ENCODE data around the gene FBXL22. TPM values are rescaled to one million over a fixed set of nuclear protein-coding genes. Genes with fewer than 3 reads are reported as not detected.

The FBXL22 gene
- total and polyA plus RNA-seq, 2 donors from 2014 or later, result 1.2 to 4.7 TPM

- peaks cover 0 to 3% (median 1%) of the 10 kb centered on the region in 3 donors for H3K36me3 ChIP-seq (ENCODE audit: control insufficient read depth in 2 of 3, insufficient read depth in 3 of 3, low read length in 3 of 3)
- H3K9ac ChIP-seq (ENCODE audit: low read length in 3 of 3), result no peak overlapping the region
- intact Hi-C loops (cut with DNase I), result no loop called here
- no peak overlapping the region for H3K27ac ChIP-seq (ENCODE audit: low read depth in 2 of 2, low read length in 2 of 2)
- DNase-seq (no peak), FAIRE-seq (no peak)
- no peak overlapping the region for H3K4me3 ChIP-seq (ENCODE audit: low read length in 3 of 3)
- H3K9me3 ChIP-seq (ENCODE audit: control insufficient read depth in 2 of 3, insufficient read depth in 1 of 3, low read length in 3 of 3), result no peaks in the 10 kb centered on the region
- no peaks in the 10 kb centered on the region for H3K27me3 ChIP-seq (ENCODE audit: control insufficient read depth, insufficient read depth, low read length)
- TF ChIP-seq CTCF (IDR thresholded peaks at IDR 0.05; ENCODE audit: borderline replicate concordance, extremely low read depth, insufficient read depth), result no peak
- peaks cover 0 to 37% (median 26%) of the 10 kb centered on the region in 3 donors for H3K4me1 ChIP-seq (ENCODE audit: control insufficient read depth in 2 of 3, insufficient read depth in 2 of 3, low read depth in 1 of 3, low read length in 3 of 3)
Measured at GRCh38 chr15:63602595-63602994, 5.4 kb downstream of the FBXL22 start.

DNA sequence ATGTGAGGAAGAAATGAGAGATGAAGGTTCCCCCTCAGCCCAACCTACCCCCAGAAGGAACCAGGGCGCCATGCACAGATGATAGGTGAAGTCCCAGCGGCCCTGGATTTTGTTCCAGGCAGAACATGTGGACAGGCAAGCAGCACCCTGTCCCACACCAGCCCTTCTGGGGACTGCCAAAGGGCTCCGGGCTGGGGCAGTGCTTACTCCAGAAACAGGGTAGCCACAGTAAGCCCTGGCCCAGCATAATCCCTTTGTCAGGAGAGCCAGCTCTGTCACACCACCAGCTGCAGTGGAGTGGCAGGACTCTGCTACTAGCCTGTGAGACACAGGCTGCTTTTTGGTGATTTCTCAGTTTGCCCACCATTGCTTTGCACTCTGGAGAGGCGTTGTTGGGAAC, 6.3 kb downstream of the FBXL22 start:
- no peaks in the 10 kb centered on the region for H3K9me3 ChIP-seq (ENCODE audit: control insufficient read depth in 2 of 3, insufficient read depth in 1 of 3, low read length in 3 of 3)
- FAIRE-seq (no peak), DNase-seq (no peak)
- no peak overlapping the region for H3K4me3 ChIP-seq (ENCODE audit: low read length in 3 of 3)
- no peak overlapping the region for H3K27ac ChIP-seq (ENCODE audit: low read depth in 2 of 2, low read length in 2 of 2)
- intact Hi-C loops (cut with DNase I), result no loop called here
- peaks cover 3 to 11% (median 6%) of the 10 kb centered on the region in 3 donors for H3K36me3 ChIP-seq (ENCODE audit: control insufficient read depth in 2 of 3, insufficient read depth in 3 of 3, low read length in 3 of 3)
- H3K9ac ChIP-seq (ENCODE audit: low read length in 3 of 3), result no peak overlapping the region
- no peaks in the 10 kb centered on the region for H3K27me3 ChIP-seq (ENCODE audit: control insufficient read depth, insufficient read depth, low read length)
- peaks cover 0 to 29% (median 19%) of the 10 kb centered on the region in 3 donors for H3K4me1 ChIP-seq (ENCODE audit: control insufficient read depth in 2 of 3, insufficient read depth in 2 of 3, low read depth in 1 of 3, low read length in 3 of 3)
- no peak for TF ChIP-seq CTCF (IDR thresholded peaks at IDR 0.05; ENCODE audit: borderline replicate concordance, extremely low read depth, insufficient read depth)

- H3K9ac ChIP-seq (ENCODE audit: low read length in 3 of 3), result no peak overlapping the region
- H3K4me1 ChIP-seq (ENCODE audit: control insufficient read depth in 2 of 3, insufficient read depth in 2 of 3, low read depth in 1 of 3, low read length in 3 of 3), result peaks cover 0 to 21% (median 15%) of the 10 kb centered on the region in 3 donors
- no peak overlapping the region for H3K27ac ChIP-seq (ENCODE audit: low read depth in 2 of 2, low read length in 2 of 2)
- H3K4me3 ChIP-seq (ENCODE audit: low read length in 3 of 3), result no peak overlapping the region
- peaks cover 3 to 16% (median 7%) of the 10 kb centered on the region in 3 donors for H3K36me3 ChIP-seq (ENCODE audit: control insufficient read depth in 2 of 3, insufficient read depth in 3 of 3, low read length in 3 of 3)
- H3K27me3 ChIP-seq (ENCODE audit: control insufficient read depth, insufficient read depth, low read length), result no peaks in the 10 kb centered on the region
- FAIRE-seq (no peak), DNase-seq (no peak)
- intact Hi-C loops (cut with DNase I), result no loop called here
- H3K9me3 ChIP-seq (ENCODE audit: control insufficient read depth in 2 of 3, insufficient read depth in 1 of 3, low read length in 3 of 3), result no peaks in the 10 kb centered on the region
- no peak for TF ChIP-seq CTCF (IDR thresholded peaks at IDR 0.05; ENCODE audit: borderline replicate concordance, extremely low read depth, insufficient read depth)
Measured at GRCh38 chr15:63604281-63604680, 7.1 kb downstream of the FBXL22 start.

GRCh38 chr15:63605036-63605435, 7.8 kb downstream of the FBXL22 start:
- Histone ChIP-seq H3K27ac (ENCODE audit: low read depth in 2 of 2, low read length in 2 of 2) (no peak overlapping the region), H3K9ac (ENCODE audit: low read length in 3 of 3) (no peak overlapping the region), H3K27me3 (ENCODE audit: control insufficient read depth, insufficient read depth, low read length) (no peaks in the 10 kb centered on the region), H3K9me3 (ENCODE audit: control insufficient read depth in 2 of 3, insufficient read depth in 1 of 3, low read length in 3 of 3) (no peaks in the 10 kb centered on the region), H3K4me1 (ENCODE audit: control insufficient read depth in 2 of 3, insufficient read depth in 2 of 3, low read depth in 1 of 3, low read length in 3 of 3) (peaks cover 0 to 15% (median 13%) of the 10 kb centered on the region in 3 donors), H3K4me3 (ENCODE audit: low read length in 3 of 3) (no peak overlapping the region), H3K36me3 (ENCODE audit: control insufficient read depth in 2 of 3, insufficient read depth in 3 of 3, low read length in 3 of 3) (peaks cover 5 to 19% (median 9%) of the 10 kb centered on the region in 3 donors)
- FAIRE-seq (no peak), DNase-seq (no peak)
- no peak for TF ChIP-seq CTCF (IDR thresholded peaks at IDR 0.05; ENCODE audit: borderline replicate concordance, extremely low read depth, insufficient read depth)
- intact Hi-C loops (cut with DNase I), result no loop called here
